Ishikawa (cell line): ENCODE results near the gene ARPP19.

Experiments
- CEBPB ChIP-seq: IDR thresholded peaks from 2 replicates; pipeline ENCODE4 v1.6.1; 2012
- CREB1 ChIP-seq: IDR thresholded peaks from 2 replicates; pipeline ENCODE4 v1.6.1; 2012; ENCODE audit warnings: low read depth
- EGR1 ChIP-seq: IDR thresholded peaks from 2 replicates; pipeline ENCODE4 v1.6.1; 2012
- EP300 ChIP-seq: IDR thresholded peaks from 2 replicates; pipeline ENCODE4 v1.6.1; 2012; ENCODE audit warnings: borderline replicate concordance
- FOXM1 ChIP-seq: IDR thresholded peaks from 2 replicates; pipeline ENCODE4 v1.6.1; 2012; ENCODE audit warnings: low read depth, borderline replicate concordance
- NFIC ChIP-seq: IDR thresholded peaks from 2 replicates; pipeline ENCODE4 v1.6.1; 2012
- RAD21 ChIP-seq: IDR thresholded peaks from 2 replicates; pipeline ENCODE4 v1.6.1; 2012; ENCODE audit warnings: low read depth
- REST ChIP-seq: IDR thresholded peaks from 2 replicates; pipeline ENCODE4 v1.6.1; 2012; ENCODE audit warnings: low read depth, mild to moderate bottlenecking
- TAF1 ChIP-seq: IDR thresholded peaks from 2 replicates; pipeline ENCODE4 v1.6.1; 2012; ENCODE audit warnings: low read depth, mild to moderate bottlenecking
- TCF12 ChIP-seq: IDR thresholded peaks from 2 replicates; pipeline ENCODE4 v1.6.1; 2012; ENCODE audit warnings: low read depth
- TEAD4 ChIP-seq: IDR thresholded peaks from 2 replicates; pipeline ENCODE4 v1.6.1; 2012
- YY1 ChIP-seq: IDR thresholded peaks from 2 replicates; pipeline ENCODE4 v1.6.1; 2012; ENCODE audit warnings: low read depth
- ZBTB7A ChIP-seq: IDR thresholded peaks from 2 replicates; pipeline ENCODE4 v1.6.1; 2012; ENCODE audit warnings: low read depth
- TF ChIP-seq, protein P1 (sequence below): IDR thresholded peaks from 2 replicates; pipeline ENCODE4 v1.6.1; 2012
- TF ChIP-seq, protein P2 (sequence below): IDR thresholded peaks from 2 replicates; pipeline ENCODE4 v1.6.1; 2012

ARPP19 gene

DNA sequence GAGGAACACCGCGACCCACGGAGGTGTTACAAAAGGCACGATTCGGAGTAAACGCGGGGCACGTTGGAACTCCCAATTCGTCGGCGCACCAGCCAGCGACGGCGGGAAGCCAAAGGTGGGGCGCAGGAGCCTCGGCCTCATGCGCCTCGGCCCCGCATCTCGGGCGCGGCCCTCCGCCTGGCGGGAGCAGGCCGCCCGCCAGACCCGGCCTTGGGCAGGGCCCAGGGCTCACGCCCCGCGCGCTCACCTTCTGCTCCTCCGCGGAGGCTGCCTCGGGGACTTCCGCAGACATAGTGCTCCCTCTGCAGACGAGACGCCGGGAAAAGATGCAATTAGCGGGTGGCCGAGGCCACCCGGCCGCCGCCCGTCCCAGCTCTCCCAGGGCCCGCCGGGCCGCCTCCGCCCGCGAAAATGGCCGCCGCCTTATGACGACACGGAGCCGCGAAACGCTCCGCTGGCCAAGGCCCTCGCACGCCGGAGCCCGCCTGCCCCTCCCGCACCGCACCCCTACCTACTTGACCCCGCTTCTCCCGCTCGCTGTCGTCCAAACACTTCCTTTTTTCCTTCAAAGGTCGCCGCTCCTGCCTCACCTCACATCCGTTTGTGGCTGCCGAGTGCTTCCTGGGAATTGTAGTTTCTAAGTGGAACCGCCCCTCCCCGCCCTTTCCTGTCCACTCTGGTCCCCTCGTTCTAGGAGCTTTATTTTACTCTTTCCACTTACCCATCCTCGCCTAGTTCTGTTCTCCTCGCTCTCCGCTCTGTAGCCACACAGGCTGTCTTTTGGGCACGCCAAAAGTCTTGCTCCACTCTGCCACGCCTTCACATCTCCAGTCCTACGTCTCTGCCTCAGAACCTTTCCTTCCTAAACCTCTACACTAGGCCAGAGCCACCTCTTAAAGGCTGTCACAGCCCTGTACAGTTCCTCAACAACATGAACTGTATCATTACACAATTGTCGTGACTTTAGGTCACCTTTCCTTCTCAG is at the start of gene ARPP19:
ARPP19 (minus strand) TSS at position 430 of the 985 bp plus-strand sequence; CDS start at position 292, 138 bp downstream.
- no peak; the same call in none of the 2 replicates for TF ChIP-seq CREB1
- no peak for TF ChIP-seq CEBPB
- TF ChIP-seq, protein P1, sequence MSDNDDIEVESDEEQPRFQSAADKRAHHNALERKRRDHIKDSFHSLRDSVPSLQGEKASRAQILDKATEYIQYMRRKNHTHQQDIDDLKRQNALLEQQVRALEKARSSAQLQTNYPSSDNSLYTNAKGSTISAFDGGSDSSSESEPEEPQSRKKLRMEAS, result peak; percentile 98
- peak; percentile 90 for TF ChIP-seq YY1
- peak; percentile 64; the same call in 1 of the 2 replicates for TF ChIP-seq TAF1
- no peak for TF ChIP-seq RAD21
- peak; percentile 41; the same call in 1 of the 2 replicates for TF ChIP-seq FOXM1
- TF ChIP-seq EGR1, result peak; percentile 54
- TF ChIP-seq, protein P2, sequence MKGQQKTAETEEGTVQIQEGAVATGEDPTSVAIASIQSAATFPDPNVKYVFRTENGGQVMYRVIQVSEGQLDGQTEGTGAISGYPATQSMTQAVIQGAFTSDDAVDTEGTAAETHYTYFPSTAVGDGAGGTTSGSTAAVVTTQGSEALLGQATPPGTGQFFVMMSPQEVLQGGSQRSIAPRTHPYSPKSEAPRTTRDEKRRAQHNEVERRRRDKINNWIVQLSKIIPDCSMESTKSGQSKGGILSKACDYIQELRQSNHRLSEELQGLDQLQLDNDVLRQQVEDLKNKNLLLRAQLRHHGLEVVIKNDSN, result peak; percentile 41; the same call in 1 of the 2 replicates
- TF ChIP-seq TEAD4, result peak; percentile 20; the same call in 1 of the 2 replicates

DNA sequence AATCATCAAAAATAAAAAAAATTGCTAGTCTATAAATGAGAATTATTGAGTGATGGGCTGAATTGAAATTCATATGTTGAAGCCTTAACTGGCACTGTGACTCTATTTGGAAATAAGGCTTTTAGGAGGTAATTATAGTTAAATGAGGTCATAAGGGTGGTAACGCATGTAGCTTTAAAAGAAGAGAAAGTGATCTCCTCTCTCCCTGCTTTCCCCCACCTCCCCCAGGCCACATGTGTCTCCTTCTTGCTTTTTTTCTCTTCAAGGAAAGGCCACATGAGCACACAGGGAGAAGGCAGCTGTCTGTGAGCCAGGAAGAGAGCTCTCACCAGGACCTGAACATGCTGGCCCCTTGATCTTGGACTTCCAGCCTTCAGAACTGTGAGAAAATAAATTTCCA is 48.2 kb upstream of the ARPP19 start:
- TF ChIP-seq RAD21 (no peak), TAF1 (no peak), YY1 (no peak), EGR1 (no peak)

GRCh38 chr15:52615302-52615701 is 46.5 kb upstream of the ARPP19 start:
- TF ChIP-seq FOXM1 (no peak), YY1 (no peak), RAD21 (no peak), CEBPB (no peak), EGR1 (no peak), CREB1 (no peak), TCF12 (no peak), ZBTB7A (no peak), TAF1 (no peak), REST (no peak), TEAD4 (no peak), EP300 (no peak), NFIC (no peak)
- TF ChIP-seq, protein P2, result no peak
- TF ChIP-seq, protein P1, result no peak

- TF ChIP-seq CREB1 (no peak), TEAD4 (no peak), TCF12 (no peak), RAD21 (no peak), NFIC (no peak), EGR1 (no peak), EP300 (no peak), FOXM1 (no peak), YY1 (no peak), REST (no peak)
- TF ChIP-seq, protein P2, result no peak
- TF ChIP-seq, protein P1, result no peak
Measured at GRCh38 chr15:52609593-52609992, 40.8 kb upstream of the ARPP19 start.

GRCh38 chr15:52584414-52584813 is 15.6 kb upstream of the ARPP19 start:
- no peak for TF ChIP-seq CEBPB
- TF ChIP-seq REST, result no peak
- TF ChIP-seq, protein P1, result no peak
- TF ChIP-seq, protein P2, result no peak
- no peak for TF ChIP-seq NFIC
- TF ChIP-seq RAD21, result no peak
- no peak for TF ChIP-seq TCF12
- no peak for TF ChIP-seq CREB1
- TF ChIP-seq TAF1, result no peak
- TF ChIP-seq ZBTB7A, result no peak
- TF ChIP-seq EGR1, result no peak
- TF ChIP-seq TEAD4, result no peak
- no peak for TF ChIP-seq EP300
- no peak for TF ChIP-seq FOXM1
- no peak for TF ChIP-seq YY1
